OCI-LY7 (cell line): ENCODE results near the gene CPT1A. TPM values are rescaled to one million over a fixed set of nuclear protein-coding genes. Genes with fewer than 3 reads are reported as not detected.

Source experiments
- BruUV-seq: library from RNA; stranded (reverse); fragments of 400-500 nt; replicated peaks from 2 replicates; lab custom pipeline; 2021; lab: Mats Ljungman, UMichigan
- CTCF ChIA-PET: fragments of 300-600 bp; sonication (Branson Sonifier 250); formaldehyde crosslinking; loops from one replicate; lab custom pipeline; 2022; ENCODE audit warnings: antibody characterized with exemption; ENCODE audit not compliant: unreplicated experiment; lab: Charles Lee
- POLR2A ChIA-PET: fragments of 300-600 bp; sonication (Branson Sonifier 250); formaldehyde crosslinking; loops from one replicate; lab custom pipeline; 2022; ENCODE audit warnings: antibody characterized with exemption; lab: Charles Lee
- DNase-seq: peaks from one replicate; pipeline ENCODE4 v3.0.0-alpha.2; 2015; ENCODE audit warnings: low spot score
- H2AFZ ChIP-seq: fragments of 200-600 bp; sonication (generic), shearing (Covaris generic); 2 replicates; pipeline ENCODE4 v1.6.1; 2014; ENCODE audit warnings: mild to moderate bottlenecking, antibody characterized with exemption, low read length, moderate library complexity
- H3K27ac ChIP-seq: fragments of 200-600 bp; sonication (generic); 2 replicates; pipeline ENCODE4 v1.5.1; 2014; ENCODE audit warnings: mixed run types, low read depth, mild to moderate bottlenecking, moderate library complexity, low read length, inconsistent platforms; ENCODE audit not compliant: poor library complexity, severe bottlenecking
- H3K36me3 ChIP-seq: fragments of 200-600 bp; sonication (generic); 2 replicates; pipeline ENCODE4 v1.6.1; 2014; ENCODE audit warnings: mild to moderate bottlenecking, antibody characterized with exemption, low read length, moderate library complexity, mixed read lengths; ENCODE audit not compliant: insufficient read depth
- H3K4me1 ChIP-seq: fragments of 200-600 bp; sonication (generic); 2 replicates; pipeline ENCODE4 v1.5.1; 2014; ENCODE audit warnings: mild to moderate bottlenecking, low read length; ENCODE audit not compliant: insufficient read depth, poor library complexity, severe bottlenecking
- H3K4me2 ChIP-seq: fragments of 200-600 bp; sonication (generic); 2 replicates; pipeline ENCODE4 v1.6.1; 2014; ENCODE audit warnings: mild to moderate bottlenecking, low read length
- H3K4me3 ChIP-seq: fragments of 200-600 bp; sonication (generic); 2 replicates; pipeline ENCODE4 v1.5.1; 2014; ENCODE audit warnings: mild to moderate bottlenecking, low read depth, low read length; ENCODE audit not compliant: poor library complexity, severe bottlenecking
- H3K79me2 ChIP-seq: fragments of 200-600 bp; sonication (generic); 2 replicates; pipeline ENCODE4 v1.6.1; 2016; ENCODE audit warnings: low read depth, mild to moderate bottlenecking, low read length, moderate library complexity, mixed read lengths; ENCODE audit not compliant: insufficient read depth
- H3K9me2 ChIP-seq: fragments of 200-600 bp; sonication (generic); 2 replicates; pipeline ENCODE4 v1.6.1; 2016; ENCODE audit warnings: mild to moderate bottlenecking, low read length, mixed read lengths; ENCODE audit not compliant: insufficient read depth
- H3K9me3 ChIP-seq: fragments of 200-600 bp; sonication (generic); 2 replicates; pipeline ENCODE4 v1.6.1; 2014; ENCODE audit warnings: mild to moderate bottlenecking, mixed run types, low read length, mixed read lengths
- H4K20me1 ChIP-seq: fragments of 200-600 bp; sonication (generic); 2 replicates; pipeline ENCODE4 v1.6.1; 2014; ENCODE audit warnings: mild to moderate bottlenecking, antibody characterized with exemption, low read length, moderate library complexity, mixed read lengths; ENCODE audit not compliant: insufficient read depth
- CTCF ChIP-seq: fragments of 200-600 bp; sonication (generic); conservative IDR thresholded peaks from 2 replicates; pipeline ENCODE4 v1.5.1; 2014; ENCODE audit warnings: mild to moderate bottlenecking, antibody characterized with exemption, low read length, moderate library complexity, mixed read lengths
- EZH2phosphoT487 ChIP-seq: fragments of 200-600 bp; sonication (generic); IDR thresholded peaks from 2 replicates; pipeline ENCODE4 v1.6.1; 2018; ENCODE audit warnings: low read depth, borderline replicate concordance, mild to moderate bottlenecking, mixed run types, antibody characterized with exemption, low read length, moderate library complexity, mixed read lengths
- intact Hi-C: fragments of 100-400 bp; cut with micrococcal nuclease; formaldehyde crosslinking; loops from one replicate; pipeline ENCODE4 v1.10.0; 2022; ENCODE audit not compliant: unreplicated experiment
- total RNA-seq, 2 experiments: library from RNA; depleted of rRNA in 1 of 2; stranded (reverse); fragments of >200 nt in 1 of 2; shearing (Covaris generic) in 1 of 2; gene quantifications; 2 replicates each; pipeline ENCODE4 v1.2.3, GENCODE V29; 2014 to 2022

The CPT1A gene
- total RNA-seq, 2 experiments from 2014 or later, result 7.0 to 17.2 TPM

- POLR2A ChIA-PET, result no interaction called here
- no peaks in the 10 kb centered on the region for H4K20me1 ChIP-seq
- H2AFZ ChIP-seq, result no peak overlapping the region
- peaks cover 4% of the 10 kb centered on the region for H3K4me1 ChIP-seq
- no peaks in the 10 kb centered on the region for H3K36me3 ChIP-seq
- TF ChIP-seq CTCF, result no peak
- no peak for TF ChIP-seq EZH2phosphoT487
- H3K9me3 ChIP-seq, result no peaks in the 10 kb centered on the region
- H3K9me2 ChIP-seq, result no peaks in the 10 kb centered on the region
- no TSS peak for BruUV-seq
- no peak overlapping the region for H3K4me2 ChIP-seq
- DNase-seq, result no peak
- no peak overlapping the region for H3K4me3 ChIP-seq
- H3K79me2 ChIP-seq, result no peaks in the 10 kb centered on the region
- H3K27ac ChIP-seq, result no peak overlapping the region
- CTCF ChIA-PET, result no interaction called here
- intact Hi-C loops, result no loop called here
These were observed 12.8 kb downstream of the CPT1A start for GRCh38 chr11:68828957-68829356.

- Histone ChIP-seq H2AFZ (no peak overlapping the region), H3K4me1 (peaks cover 4% of the 10 kb centered on the region), H3K4me3 (no peak overlapping the region), H3K9me3 (no peaks in the 10 kb centered on the region), H3K27ac (no peak overlapping the region), H3K9me2 (no peaks in the 10 kb centered on the region), H3K79me2 (no peaks in the 10 kb centered on the region), H3K36me3 (no peaks in the 10 kb centered on the region), H3K4me2 (no peak overlapping the region), H4K20me1 (no peaks in the 10 kb centered on the region)
- POLR2A ChIA-PET, result no interaction called here
- intact Hi-C loops, result no loop called here
- CTCF ChIA-PET, result no interaction called here
- TF ChIP-seq EZH2phosphoT487 (no peak), CTCF (no peak)
- no peak for DNase-seq
- no TSS peak for BruUV-seq
These were observed 13.4 kb downstream of the CPT1A start for GRCh38 chr11:68828155-68828931.

- H3K4me3 ChIP-seq, result no peak overlapping the region
- no peak for DNase-seq
- H3K36me3 ChIP-seq, result no peaks in the 10 kb centered on the region
- no peaks in the 10 kb centered on the region for H3K9me3 ChIP-seq
- no peak overlapping the region for H2AFZ ChIP-seq
- no peaks in the 10 kb centered on the region for H3K9me2 ChIP-seq
- no peaks in the 10 kb centered on the region for H3K79me2 ChIP-seq
- no peak overlapping the region for H3K27ac ChIP-seq
- H3K4me2 ChIP-seq, result no peak overlapping the region
- BruUV-seq, result no TSS peak
- no peaks in the 10 kb centered on the region for H4K20me1 ChIP-seq
- intact Hi-C loops, result no loop called here
- ChIA-PET CTCF (no interaction called here), POLR2A (no interaction called here)
- no peak for TF ChIP-seq CTCF
- peaks cover 4% of the 10 kb centered on the region for H3K4me1 ChIP-seq
These were observed 14.0 kb downstream of the CPT1A start for GRCh38 chr11:68827733-68828132.
